Measurements from ENCODE around the gene FBXO41. TPM values are rescaled to one million over a fixed set of nuclear protein-coding genes. Genes with fewer than 3 reads are reported as not detected.

FBXO41 gene
- total and polyA plus RNA-seq, 2 experiments from 2014 or later = 0.44 to 1.1 TPM

GRCh38 chr2:73295751-73296400 lies 11.6 kb upstream of the FBXO41 start:
- H3K27me3 ChIP-seq (replicated peaks; ENCODE audit: insufficient read depth) = peaks cover 49% of the 10 kb centered on the region
- H3K9me3 ChIP-seq (ENCODE audit: low read depth) = no peaks in the 10 kb centered on the region

GRCh38 chr2:73294239-73294638 lies 10.0 kb upstream of the FBXO41 start:
- no peak overlapping the region for H3K4me3 ChIP-seq
- peaks cover 45% of the 10 kb centered on the region for H3K27me3 ChIP-seq (replicated peaks; ENCODE audit: insufficient read depth)
- H3K36me3 ChIP-seq (ENCODE audit: low read depth) = no peaks in the 10 kb centered on the region
- no peak overlapping the region for H3K27ac ChIP-seq
- no peaks in the 10 kb centered on the region for H3K9me3 ChIP-seq (ENCODE audit: low read depth)
- H3K9ac ChIP-seq = no peak overlapping the region
- in situ Hi-C loops (cut with MboI) = no loop called here
- 76 to 84% methylated on average over 2 of the region's 2 CpGs for WGBS, 2 experiments (ENCODE audit: low coverage in 1 of 2, low lambda C conversion rate in 2 of 2, missing lambda C conversion rate in 2 of 2)
- H3K4me1 ChIP-seq (ENCODE audit: insufficient read depth) = no peaks in the 10 kb centered on the region
- H3K9me2 ChIP-seq (ENCODE audit: insufficient read depth) = no peaks in the 10 kb centered on the region
- TF ChIP-seq EZH2 (IDR thresholded peaks at IDR 0.05; ENCODE audit: insufficient read depth, poor library complexity, severe bottlenecking) = peak; percentile 44
- no peak for TF ChIP-seq EZH2phosphoT487 (IDR thresholded peaks at IDR 0.05; ENCODE audit: insufficient read depth, low read depth)
- H3K79me2 ChIP-seq (ENCODE audit: insufficient read depth) = no peaks in the 10 kb centered on the region
- no peak overlapping the region for H3K4me2 ChIP-seq (ENCODE audit: unreplicated experiment)
- no peaks in the 10 kb centered on the region for H4K20me1 ChIP-seq (ENCODE audit: insufficient read depth)
- no peak overlapping the region for H2AFZ ChIP-seq
- no peaks in the 10 kb centered on the region for H3F3A ChIP-seq (ENCODE audit: insufficient read depth)
- no peak for DNase-seq

More at GRCh38 chr2:73295751-73296400, 11.6 kb upstream of the FBXO41 start:
- H3K4me1 ChIP-seq (ENCODE audit: insufficient read depth) = no peaks in the 10 kb centered on the region
- no peaks in the 10 kb centered on the region for H3K36me3 ChIP-seq (ENCODE audit: low read depth)
- TF ChIP-seq EZH2phosphoT487 (IDR thresholded peaks at IDR 0.05; ENCODE audit: insufficient read depth, low read depth) (no peak), EZH2 (IDR thresholded peaks at IDR 0.05; ENCODE audit: insufficient read depth, poor library complexity, severe bottlenecking) (no peak)
- no peak overlapping the region for H3K9ac ChIP-seq
- H2AFZ ChIP-seq = no peak overlapping the region
- no peak overlapping the region for H3K4me3 ChIP-seq
- H3K4me2 ChIP-seq (ENCODE audit: unreplicated experiment) = no peak overlapping the region
- 15 to 20% methylated on average over 5 of the region's 5 CpGs for WGBS, 2 experiments (ENCODE audit: low coverage in 1 of 2, low lambda C conversion rate in 2 of 2, missing lambda C conversion rate in 2 of 2)
- no peaks in the 10 kb centered on the region for H3K79me2 ChIP-seq (ENCODE audit: insufficient read depth)
- in situ Hi-C loops (cut with MboI) = no loop called here
- H3K27ac ChIP-seq = no peak overlapping the region
- no peaks in the 10 kb centered on the region for H3F3A ChIP-seq (ENCODE audit: insufficient read depth)
- H3K9me2 ChIP-seq (ENCODE audit: insufficient read depth) = no peaks in the 10 kb centered on the region
- no peaks in the 10 kb centered on the region for H4K20me1 ChIP-seq (ENCODE audit: insufficient read depth)
- DNase-seq = no peak

- no peak within 1 kb of the TSS for H3K9ac ChIP-seq
- no peaks in the 10 kb centered on the region for H3K4me1 ChIP-seq (ENCODE audit: insufficient read depth)
- H3K27me3 ChIP-seq (replicated peaks; ENCODE audit: insufficient read depth) = peaks cover 51% of the 10 kb centered on the region
- no peak for TF ChIP-seq EZH2 (IDR thresholded peaks at IDR 0.05; ENCODE audit: insufficient read depth, poor library complexity, severe bottlenecking)
- TF ChIP-seq EZH2phosphoT487 (IDR thresholded peaks at IDR 0.05; ENCODE audit: insufficient read depth, low read depth) = no peak
- no peaks in the 10 kb centered on the region for H3F3A ChIP-seq (ENCODE audit: insufficient read depth)
- H3K9me3 ChIP-seq (ENCODE audit: low read depth) = no peaks in the 10 kb centered on the region
- no peaks in the 10 kb centered on the region for H4K20me1 ChIP-seq (ENCODE audit: insufficient read depth)
- H3K4me3 ChIP-seq = peak within 1 kb of the TSS; percentile 71
- in situ Hi-C loops (cut with MboI) = no loop called here
- H3K79me2 ChIP-seq (ENCODE audit: insufficient read depth) = no peaks in the 10 kb centered on the region
- peak within 1 kb of the TSS; percentile 69 for H3K4me2 ChIP-seq (ENCODE audit: unreplicated experiment)
- no peaks in the 10 kb centered on the region for H3K36me3 ChIP-seq (ENCODE audit: low read depth)
- H3K9me2 ChIP-seq (ENCODE audit: insufficient read depth) = no peaks in the 10 kb centered on the region
- H2AFZ ChIP-seq = peak within 1 kb of the TSS; percentile 61
- peak; percentile 85 for DNase-seq
- H3K27ac ChIP-seq = no peak within 1 kb of the TSS
- WGBS, 2 experiments (ENCODE audit: low coverage in 1 of 2, low lambda C conversion rate in 2 of 2, missing lambda C conversion rate in 2 of 2) = 4 to 5% methylated on average over 23 to 44 of the region's 45 CpGs
Observed at GRCh38 chr2:73293534-73294171, 9.4 kb upstream of the FBXO41 start, which contains the start of gene EGR4. Gene EGR4 (minus strand): TSS chr2:73293548. CDS start chr2:73293317, 231 bp downstream.

GRCh38 chr2:73292906-73293533 lies 8.7 kb upstream of the FBXO41 start:
- in situ Hi-C loops (cut with MboI) = no loop called here
- Histone ChIP-seq H2AFZ (peak overlapping the region; percentile 61), H3K4me2 (ENCODE audit: unreplicated experiment) (peak overlapping the region; percentile 69), H3K27me3 (replicated peaks; ENCODE audit: insufficient read depth) (peaks cover 53% of the 10 kb centered on the region), H3K4me1 (ENCODE audit: insufficient read depth) (no peaks in the 10 kb centered on the region), H3F3A (ENCODE audit: insufficient read depth) (no peaks in the 10 kb centered on the region), H3K4me3 (peak overlapping the region; percentile 71), H4K20me1 (ENCODE audit: insufficient read depth) (no peaks in the 10 kb centered on the region), H3K9me3 (ENCODE audit: low read depth) (no peaks in the 10 kb centered on the region), H3K79me2 (ENCODE audit: insufficient read depth) (no peaks in the 10 kb centered on the region), H3K9ac (no peak overlapping the region), H3K9me2 (ENCODE audit: insufficient read depth) (no peaks in the 10 kb centered on the region), H3K36me3 (ENCODE audit: low read depth) (no peaks in the 10 kb centered on the region), H3K27ac (no peak overlapping the region)
- WGBS, 2 experiments (ENCODE audit: low coverage in 1 of 2, low lambda C conversion rate in 2 of 2, missing lambda C conversion rate in 2 of 2) = 5 to 11% methylated on average over 35 to 48 of the region's 64 CpGs
- 0 out of 2 replicates have a peak, but pooled peaks have one; percentile 8 for TF ChIP-seq EZH2phosphoT487 (IDR thresholded peaks at IDR 0.05; ENCODE audit: insufficient read depth, low read depth)
- peak; percentile 22 for TF ChIP-seq EZH2 (IDR thresholded peaks at IDR 0.05; ENCODE audit: insufficient read depth, poor library complexity, severe bottlenecking)
- no peak for DNase-seq
